Mammary epithelial cell (primary cell): ENCODE measurements around the gene CELF5.

Source experiments
- CTCF ChIP-seq, 2 donors: IDR thresholded peaks in 1 of 2; conservative IDR thresholded peaks in 1 of 2; 2 replicates each; pipeline ENCODE4 v1.5.1; 2011 to 2012; ENCODE audit warnings: inconsistent platforms in 2 of 2, low read length in 2 of 2, mild to moderate bottlenecking in 2 of 2, control low read depth in 1 of 2, low read depth in 1 of 2; ENCODE audit not compliant: insufficient read depth in 1 of 2; ENCODE audit errors: extremely low read depth in 1 of 2
- EZH2 ChIP-seq: IDR thresholded peaks from 2 replicates; pipeline ENCODE4 v1.6.1; 2012; ENCODE audit warnings: low read length, inconsistent platforms, borderline replicate concordance

GRCh38 chr19:3310711-3311110, 86.2 kb downstream of the CELF5 start:
- TF ChIP-seq CTCF (conservative IDR thresholded peaks at IDR 0.05 in 1 of 2, IDR thresholded peaks at IDR 0.05 in 1 of 2; ENCODE audit: extremely low read depth in 1 of 2, insufficient read depth in 1 of 2, low read depth in 1 of 2, low read length in 2 of 2) = no peak
- TF ChIP-seq EZH2 = no peak
